GM18517 (cell line): Measurements from ENCODE around the gene TMEM14C.
A peak's percentile ranks its signal among the peaks of the same experiment; 100 is the strongest.

ENCODE experiments used
- ATAC-seq: cut with Tn5 transposase; IDR thresholded peaks from one replicate; pipeline ENCODE4 v1.9.1; 2021; ENCODE audit warnings: mild to moderate bottlenecking, moderate library complexity; ENCODE audit not compliant: unreplicated experiment

Gene TMEM14C

DNA sequence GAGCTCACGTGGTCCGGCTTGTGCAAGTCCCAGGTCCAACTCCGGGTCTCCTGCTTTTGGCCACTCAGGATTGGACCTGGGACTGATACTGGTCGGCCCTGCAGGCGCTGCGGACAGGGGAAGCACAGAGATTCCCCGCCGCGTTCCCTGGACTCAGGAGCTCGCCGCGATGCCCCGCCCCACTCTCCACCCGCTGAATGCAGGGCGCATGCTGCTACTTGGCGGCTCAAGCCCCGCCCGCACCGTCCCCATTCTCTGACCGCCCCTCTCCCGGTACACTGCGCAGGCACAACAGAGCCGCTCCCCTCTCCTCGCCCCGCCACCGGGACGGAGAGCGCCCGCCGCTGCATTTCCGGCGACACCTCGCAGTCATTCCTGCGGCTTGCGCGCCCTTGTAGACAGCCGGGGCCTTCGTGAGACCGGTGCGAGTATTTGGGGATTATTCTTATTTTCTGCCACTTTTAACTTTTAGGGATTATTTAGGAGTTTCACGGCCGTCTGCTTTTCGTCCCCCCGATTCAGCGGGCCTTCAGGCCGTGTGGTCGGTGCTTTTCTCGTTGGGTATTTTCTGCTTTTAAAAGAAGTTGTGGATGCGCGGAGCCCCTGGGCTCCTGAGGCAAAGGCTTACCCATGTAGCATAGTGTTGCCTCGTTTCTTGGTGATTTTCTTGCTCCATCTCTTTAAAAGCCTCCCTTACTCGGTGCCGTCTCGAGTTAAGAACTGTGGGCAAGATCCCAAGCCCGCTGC lies at the start of gene TMEM14C:
TMEM14C (plus strand) TSS at position 251 of the 747 bp plus-strand sequence. CDS start 1,544 bp downstream, outside the sequence.
- peak; percentile 93 for ATAC-seq

DNA sequence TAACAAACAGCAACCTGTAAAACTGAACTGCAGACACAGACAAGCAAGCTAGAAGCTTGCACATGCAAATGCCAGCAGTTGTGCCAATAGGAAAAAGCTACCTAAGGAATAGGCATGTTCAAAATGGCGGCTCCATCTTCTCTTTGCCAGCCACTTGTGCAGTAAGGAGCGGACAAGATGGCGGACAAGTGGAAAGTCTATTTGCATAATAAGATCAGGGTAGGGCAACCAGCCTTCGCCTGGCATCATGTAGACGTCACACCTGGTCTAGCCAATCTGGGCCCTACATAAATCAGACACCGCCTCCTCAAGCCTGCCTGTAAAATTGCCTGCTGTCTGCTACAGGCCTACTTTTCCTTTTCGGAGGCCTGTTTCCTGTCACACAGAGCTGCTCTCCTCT lies 46.5 kb upstream of the TMEM14C start:
- no peak for ATAC-seq

DNA sequence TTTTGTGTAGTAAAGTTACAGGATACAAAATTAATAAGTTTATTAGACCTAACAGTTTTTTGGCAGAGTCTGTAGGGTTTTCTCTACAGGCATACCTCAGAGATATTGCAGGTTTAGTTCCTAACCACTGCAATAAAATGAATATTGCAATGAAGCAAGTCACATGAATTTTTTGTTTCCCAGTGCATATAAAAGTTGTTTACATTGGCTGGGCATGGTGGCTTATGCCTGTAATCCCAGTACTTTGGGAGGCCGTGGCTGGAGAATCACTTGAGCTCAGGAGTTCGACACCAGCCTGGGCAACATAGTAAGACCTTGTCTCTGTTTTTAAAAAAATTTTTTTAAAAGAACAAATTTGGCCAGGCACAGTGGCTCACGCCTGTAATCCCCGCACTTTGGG lies 44.4 kb upstream of the TMEM14C start:
- ATAC-seq, result no peak

GRCh38 chr6:10681795-10682194 lies 41.1 kb upstream of the TMEM14C start:
- no peak for ATAC-seq

GRCh38 chr6:10682355-10682988 lies 40.4 kb upstream of the TMEM14C start:
- no peak for ATAC-seq

- ATAC-seq, result no peak
Measured at GRCh38 chr6:10684618-10685017, 38.3 kb upstream of the TMEM14C start.

- no peak for ATAC-seq
Measured at GRCh38 chr6:10685092-10685915, 37.6 kb upstream of the TMEM14C start.

GRCh38 chr6:10686901-10687300 lies 36.0 kb upstream of the TMEM14C start:
- no peak for ATAC-seq

DNA sequence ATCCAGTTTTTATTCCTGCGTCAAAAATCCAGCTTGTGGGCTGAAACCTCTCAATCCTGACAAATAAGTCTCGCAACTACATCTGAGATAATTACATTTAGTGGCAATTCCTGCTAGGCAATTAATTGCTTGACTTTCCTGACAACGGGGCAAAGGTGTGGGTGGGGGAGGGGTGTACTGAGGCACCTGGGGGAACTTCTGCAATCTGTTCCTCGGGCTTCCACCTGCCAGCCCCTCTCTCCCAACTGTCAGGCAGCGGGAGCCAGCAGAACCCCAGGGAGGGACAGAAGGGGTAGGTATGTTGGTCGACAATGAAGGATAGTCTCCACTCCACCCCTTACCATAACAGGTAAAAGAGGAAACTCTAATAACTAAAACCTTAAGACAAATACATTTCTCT lies 35.3 kb upstream of the TMEM14C start:
- no peak for ATAC-seq

GRCh38 chr6:10690651-10691445 lies 32.0 kb upstream of the TMEM14C start:
- ATAC-seq, result no peak

DNA sequence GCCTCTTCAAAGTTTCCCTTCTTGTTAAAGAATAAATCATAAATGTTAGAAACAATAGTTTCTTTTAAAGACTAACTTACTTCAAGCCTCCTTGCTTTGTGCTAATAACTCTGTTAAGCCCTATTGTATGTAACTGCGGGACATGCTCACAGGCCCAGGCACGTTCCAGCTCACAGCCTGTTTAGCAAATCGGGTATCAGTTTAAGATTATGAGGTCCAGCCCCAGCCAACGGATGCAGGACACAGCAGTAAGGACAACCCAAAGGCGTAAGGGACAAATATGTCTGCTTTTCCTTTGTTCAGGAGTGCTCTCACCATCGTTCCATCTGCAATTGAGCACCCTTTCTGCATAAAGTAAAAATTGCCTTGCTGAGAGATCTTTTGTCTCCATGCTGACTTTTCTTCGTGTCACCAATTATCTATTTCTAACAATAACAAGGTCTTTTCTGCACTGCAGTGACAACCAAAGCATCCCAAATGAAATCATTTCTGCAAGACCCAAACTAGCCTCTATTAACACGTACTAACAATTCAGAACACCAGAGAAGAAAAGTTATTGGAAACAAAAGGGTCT lies 29.8 kb upstream of the TMEM14C start:
- ATAC-seq, result no peak

DNA sequence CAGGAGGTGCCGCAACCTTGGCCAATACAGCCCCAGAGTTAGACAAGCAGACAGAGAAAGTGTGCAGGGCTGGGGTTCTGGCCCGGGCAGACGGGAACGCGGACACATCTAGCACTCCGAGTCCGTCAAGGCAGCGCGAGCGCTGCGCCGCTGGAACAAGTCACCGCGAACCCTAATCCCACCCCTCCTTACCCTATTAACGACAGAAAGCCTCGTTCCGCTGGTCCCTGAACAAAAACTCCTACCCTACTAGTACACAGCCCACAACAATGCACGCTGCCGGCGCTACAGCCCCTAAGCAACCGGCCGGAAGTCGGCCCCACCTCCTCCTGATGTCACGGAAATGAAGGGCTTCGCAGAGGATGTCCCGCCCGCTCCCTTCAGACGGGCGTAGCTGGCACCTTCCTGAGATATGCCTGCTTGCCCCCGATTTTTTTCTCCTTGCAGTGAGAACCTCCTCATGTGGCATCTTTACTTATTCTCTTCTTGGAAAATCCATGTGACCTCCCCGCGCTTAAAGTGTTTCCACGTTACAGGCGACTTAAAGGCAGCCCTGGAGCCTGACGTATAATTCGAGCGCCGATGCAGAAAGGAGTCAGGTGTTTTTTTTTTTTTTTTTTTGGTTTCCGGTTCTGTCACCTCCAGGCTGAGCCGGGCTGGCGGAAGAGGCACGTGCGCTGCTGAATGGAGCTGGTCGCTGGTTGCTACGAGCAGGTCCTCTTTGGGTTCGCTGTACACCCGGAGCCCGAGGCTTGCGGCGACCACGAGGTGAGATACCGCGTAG lies 28.4 kb upstream of the TMEM14C start, which contains the start of the genes C6orf52 and PAK1IP1:
C6orf52 (minus strand) TSS at position 315 of the 784 bp plus-strand sequence. CDS start 7,066 bp downstream, outside the sequence.
PAK1IP1 (plus strand) TSS at position 671 of the 784 bp plus-strand sequence; CDS start at position 685, 14 bp downstream.
- ATAC-seq, result peak; percentile 97

DNA sequence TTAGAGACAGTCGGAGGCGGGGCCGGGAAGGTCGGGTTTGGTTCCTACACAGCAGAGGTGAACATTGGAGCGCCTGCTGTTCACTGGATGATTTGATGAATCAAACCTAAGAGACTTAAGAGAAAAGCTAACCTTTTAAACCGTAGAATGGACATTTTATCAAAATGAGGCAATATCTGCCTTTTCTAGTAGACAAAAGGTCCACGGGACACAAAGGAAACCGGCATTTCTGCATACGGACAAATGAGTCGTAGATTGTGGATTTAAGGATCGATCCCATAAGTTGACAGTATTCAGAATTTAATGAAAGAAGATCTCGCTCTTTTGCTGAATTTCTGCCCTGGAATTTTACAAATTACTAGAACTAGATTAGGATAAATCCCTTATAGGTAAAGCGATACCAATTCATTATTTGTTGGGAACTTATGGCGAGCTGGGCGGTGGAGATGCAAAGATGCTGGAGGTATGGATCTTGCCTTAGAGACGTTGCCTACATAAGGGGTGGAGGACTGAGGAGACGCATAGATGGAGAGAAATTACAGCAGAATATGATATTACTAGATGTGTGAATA lies 27.7 kb upstream of the TMEM14C start:
- ATAC-seq, result no peak

DNA sequence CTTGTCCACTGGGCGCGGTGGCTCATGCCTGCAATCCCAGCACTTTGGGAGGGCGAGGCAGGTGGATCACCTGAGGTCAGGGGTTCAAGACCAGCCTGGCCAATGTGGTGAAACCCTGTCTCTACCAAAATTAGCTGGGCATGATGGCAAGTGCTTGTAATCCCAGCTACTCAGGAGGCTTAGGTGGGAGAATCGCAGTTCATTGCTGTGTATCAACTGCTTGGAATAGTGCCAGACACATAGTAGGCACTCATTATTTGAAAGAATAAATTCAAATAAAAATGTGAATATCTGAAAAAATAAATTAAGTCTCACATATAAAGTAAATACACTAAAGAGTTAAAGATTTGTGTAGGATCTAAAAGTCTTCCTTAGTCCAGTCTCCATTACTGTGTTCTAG lies 26.2 kb upstream of the TMEM14C start:
- ATAC-seq, result no peak

DNA sequence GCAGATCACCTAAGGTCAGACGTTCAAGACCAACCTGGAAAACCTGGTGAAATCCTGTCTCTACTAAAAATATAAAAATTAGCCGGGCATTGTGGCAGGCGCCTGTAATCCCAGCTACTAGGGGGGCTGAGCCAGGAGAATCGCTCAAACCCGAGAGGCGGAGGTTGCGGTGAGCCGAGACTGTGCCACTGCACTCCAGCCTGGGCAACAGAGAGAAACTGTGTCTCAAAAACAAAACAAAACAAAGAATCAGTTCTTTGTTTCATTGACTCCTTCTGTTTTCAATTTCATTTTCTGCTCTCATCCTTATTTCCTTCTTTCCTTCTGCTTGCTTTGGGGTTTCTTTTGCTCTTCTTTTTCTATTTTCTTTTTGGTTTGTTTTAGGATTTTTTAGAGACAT lies 8.9 kb upstream of the TMEM14C start:
- ATAC-seq, result no peak

DNA sequence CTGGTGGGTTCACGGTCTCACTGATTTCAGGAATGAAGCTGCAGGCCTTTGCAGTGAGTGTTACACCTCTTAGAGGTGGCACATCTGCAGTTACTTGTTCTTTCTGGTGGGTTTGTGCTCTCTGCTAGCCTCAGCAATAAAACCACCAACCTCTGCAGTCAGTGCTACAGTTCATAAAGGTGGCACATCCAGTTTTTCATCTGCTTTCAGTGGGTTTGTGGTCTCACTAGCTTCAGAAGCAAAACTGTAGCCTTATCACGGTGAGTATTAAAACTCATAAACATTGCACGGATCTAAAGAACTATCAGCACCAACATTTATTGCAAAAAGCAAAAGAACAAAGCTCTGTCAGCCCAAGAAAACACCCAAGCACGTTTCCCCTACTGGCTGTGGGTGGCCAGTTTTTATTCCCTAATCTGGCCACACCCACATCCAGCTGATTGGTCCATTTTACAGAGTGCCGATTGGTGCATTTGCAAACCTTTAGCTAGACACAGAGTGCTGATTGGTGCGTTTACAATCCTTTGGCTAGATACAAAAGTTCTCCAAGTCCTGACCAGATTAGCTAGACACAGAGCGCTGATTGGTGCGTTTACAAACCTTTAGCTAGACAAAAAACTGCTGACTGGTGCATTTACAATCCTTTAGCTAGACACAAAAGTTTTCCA lies 3.4 kb upstream of the TMEM14C start:
- ATAC-seq, result no peak

- no peak for ATAC-seq
Measured at GRCh38 chr6:10719964-10720264, 3.0 kb upstream of the TMEM14C start.

DNA sequence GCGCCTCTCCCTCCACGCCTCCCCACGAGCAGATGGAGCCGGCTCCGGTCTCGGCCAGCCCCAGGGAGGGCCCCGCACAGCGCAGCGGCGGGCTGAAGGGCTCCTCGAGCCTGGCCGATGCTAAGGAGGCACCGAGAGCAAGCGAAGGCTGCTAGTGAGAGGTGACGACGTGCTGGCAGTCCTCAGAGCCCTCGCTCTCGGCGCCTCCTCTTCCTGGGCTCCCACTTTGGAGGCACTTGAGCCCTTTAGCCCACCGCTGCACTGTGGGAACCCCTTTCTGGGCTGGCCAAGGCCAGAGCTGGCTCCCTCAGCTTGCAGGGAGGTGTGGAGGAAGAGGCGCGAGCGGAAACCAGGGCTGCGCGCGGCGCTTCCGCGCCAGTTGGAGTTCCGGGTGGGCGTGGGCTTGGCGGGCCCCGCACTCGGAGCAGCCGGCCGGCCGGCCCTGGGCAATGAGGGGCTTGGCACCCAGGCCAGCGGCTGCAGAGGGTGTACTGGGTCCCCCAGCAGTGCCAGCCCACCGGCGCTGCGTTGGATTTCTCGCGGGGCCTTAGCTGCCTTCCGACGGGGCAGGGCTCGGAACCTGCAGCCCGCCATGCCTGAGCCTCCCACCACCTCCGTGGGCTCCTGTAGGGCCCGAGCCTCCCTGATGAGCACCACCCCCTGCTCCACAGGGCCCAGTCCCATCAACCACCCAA lies 2.5 kb upstream of the TMEM14C start:
- ATAC-seq, result peak; percentile 25
